Testis (tissue), 2 donors: Measurements from ENCODE around the gene GPC6.

Source experiments
- POLR2A ChIP-seq: fragments of 450-650 bp; IDR thresholded peaks from one replicate; pipeline ENCODE4 v1.6.1; 2017; ENCODE audit warnings: antibody characterized with exemption, mild to moderate bottlenecking, moderate library complexity
- TF ChIP-seq, protein P1 (sequence below), 3 experiments: fragments of 450-650 bp in 2 of 3; fragments of 200-600 bp in 1 of 3; sonication (generic) in 1 of 3; IDR thresholded peaks; one replicate each; pipeline ENCODE4 v1.5.1; 2016 to 2019; ENCODE audit warnings: antibody characterized with exemption in 3 of 3, mild to moderate bottlenecking in 2 of 3, moderate library complexity in 1 of 3

DNA sequence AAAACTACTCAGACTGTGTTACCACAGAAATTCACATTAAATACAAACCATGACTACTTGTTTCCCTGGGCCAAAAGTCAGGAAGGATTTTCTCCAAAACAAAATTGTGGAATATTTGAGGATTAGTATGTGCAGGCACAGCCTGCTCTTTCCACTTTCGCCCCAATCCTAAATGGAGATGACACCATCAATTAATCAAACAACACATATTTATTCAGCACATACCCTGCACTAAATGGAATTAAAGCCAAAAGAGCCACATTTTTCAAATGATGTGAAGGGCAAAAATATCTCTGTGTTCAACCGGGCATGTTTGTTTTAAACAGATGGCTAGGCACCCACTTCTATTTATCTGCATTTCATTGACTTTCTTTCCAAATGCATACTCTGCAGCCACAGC is 729.8 kb downstream of the GPC6 start:
- TF ChIP-seq, protein P1, sequence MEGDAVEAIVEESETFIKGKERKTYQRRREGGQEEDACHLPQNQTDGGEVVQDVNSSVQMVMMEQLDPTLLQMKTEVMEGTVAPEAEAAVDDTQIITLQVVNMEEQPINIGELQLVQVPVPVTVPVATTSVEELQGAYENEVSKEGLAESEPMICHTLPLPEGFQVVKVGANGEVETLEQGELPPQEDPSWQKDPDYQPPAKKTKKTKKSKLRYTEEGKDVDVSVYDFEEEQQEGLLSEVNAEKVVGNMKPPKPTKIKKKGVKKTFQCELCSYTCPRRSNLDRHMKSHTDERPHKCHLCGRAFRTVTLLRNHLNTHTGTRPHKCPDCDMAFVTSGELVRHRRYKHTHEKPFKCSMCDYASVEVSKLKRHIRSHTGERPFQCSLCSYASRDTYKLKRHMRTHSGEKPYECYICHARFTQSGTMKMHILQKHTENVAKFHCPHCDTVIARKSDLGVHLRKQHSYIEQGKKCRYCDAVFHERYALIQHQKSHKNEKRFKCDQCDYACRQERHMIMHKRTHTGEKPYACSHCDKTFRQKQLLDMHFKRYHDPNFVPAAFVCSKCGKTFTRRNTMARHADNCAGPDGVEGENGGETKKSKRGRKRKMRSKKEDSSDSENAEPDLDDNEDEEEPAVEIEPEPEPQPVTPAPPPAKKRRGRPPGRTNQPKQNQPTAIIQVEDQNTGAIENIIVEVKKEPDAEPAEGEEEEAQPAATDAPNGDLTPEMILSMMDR (IDR thresholded peaks at IDR 0.05), result no peak
- no peak for TF ChIP-seq POLR2A
